Raji (cell line): ENCODE results near the gene RAD23B.

Source experiments
- POLR2A ChIP-seq: IDR thresholded peaks from 2 replicates; pipeline ENCODE4 v1.6.1; 2011; ENCODE audit warnings: low read depth, low read length, control low read depth; ENCODE audit not compliant: insufficient read depth

Gene RAD23B

GRCh38 chr9:107281184-107281583, 1.9 kb upstream of the RAD23B start:
- no peak for TF ChIP-seq POLR2A

- TF ChIP-seq POLR2A: no peak
These were observed 984 bp upstream of the RAD23B start for GRCh38 chr9:107281922-107282667.

GRCh38 chr9:107283623-107284616, 841 bp downstream of the RAD23B start:
- peak; percentile 58; the same call in 1 of the 2 replicates for TF ChIP-seq POLR2A

- TF ChIP-seq POLR2A: no peak
These were observed 1.6 kb downstream of the RAD23B start for GRCh38 chr9:107284636-107285035.

GRCh38 chr9:107285286-107285685, 2.2 kb downstream of the RAD23B start:
- TF ChIP-seq POLR2A: no peak

- TF ChIP-seq POLR2A: no peak
These were observed 3.0 kb downstream of the RAD23B start for GRCh38 chr9:107286057-107286456.

- no peak for TF ChIP-seq POLR2A
These were observed 5.6 kb downstream of the RAD23B start for GRCh38 chr9:107288701-107289100.

GRCh38 chr9:107290619-107291018, 7.5 kb downstream of the RAD23B start:
- TF ChIP-seq POLR2A: no peak

GRCh38 chr9:107292821-107293542, 9.9 kb downstream of the RAD23B start:
- no peak for TF ChIP-seq POLR2A

GRCh38 chr9:107293543-107294085, 10.5 kb downstream of the RAD23B start:
- no peak for TF ChIP-seq POLR2A

- no peak for TF ChIP-seq POLR2A
These were observed 11.7 kb downstream of the RAD23B start for GRCh38 chr9:107294756-107295155.

GRCh38 chr9:107295995-107296394, 12.9 kb downstream of the RAD23B start:
- TF ChIP-seq POLR2A: no peak

- no peak for TF ChIP-seq POLR2A
These were observed 16.4 kb downstream of the RAD23B start for GRCh38 chr9:107299437-107299836.

GRCh38 chr9:107306308-107306707, 23.2 kb downstream of the RAD23B start:
- no peak for TF ChIP-seq POLR2A

- TF ChIP-seq POLR2A: no peak
These were observed 24.3 kb downstream of the RAD23B start for GRCh38 chr9:107307331-107307730.
